Measurements from ENCODE around the gene VTA1. TPM values are rescaled to one million over a fixed set of nuclear protein-coding genes. Genes with fewer than 3 reads are reported as not detected.

VTA1 gene
- total and polyA plus RNA-seq, 2 of the 13 experiments (the other 11 are each of a cell fraction or from before 2014, with no cell fraction given) = 70.7 to 89.1 TPM

DNA sequence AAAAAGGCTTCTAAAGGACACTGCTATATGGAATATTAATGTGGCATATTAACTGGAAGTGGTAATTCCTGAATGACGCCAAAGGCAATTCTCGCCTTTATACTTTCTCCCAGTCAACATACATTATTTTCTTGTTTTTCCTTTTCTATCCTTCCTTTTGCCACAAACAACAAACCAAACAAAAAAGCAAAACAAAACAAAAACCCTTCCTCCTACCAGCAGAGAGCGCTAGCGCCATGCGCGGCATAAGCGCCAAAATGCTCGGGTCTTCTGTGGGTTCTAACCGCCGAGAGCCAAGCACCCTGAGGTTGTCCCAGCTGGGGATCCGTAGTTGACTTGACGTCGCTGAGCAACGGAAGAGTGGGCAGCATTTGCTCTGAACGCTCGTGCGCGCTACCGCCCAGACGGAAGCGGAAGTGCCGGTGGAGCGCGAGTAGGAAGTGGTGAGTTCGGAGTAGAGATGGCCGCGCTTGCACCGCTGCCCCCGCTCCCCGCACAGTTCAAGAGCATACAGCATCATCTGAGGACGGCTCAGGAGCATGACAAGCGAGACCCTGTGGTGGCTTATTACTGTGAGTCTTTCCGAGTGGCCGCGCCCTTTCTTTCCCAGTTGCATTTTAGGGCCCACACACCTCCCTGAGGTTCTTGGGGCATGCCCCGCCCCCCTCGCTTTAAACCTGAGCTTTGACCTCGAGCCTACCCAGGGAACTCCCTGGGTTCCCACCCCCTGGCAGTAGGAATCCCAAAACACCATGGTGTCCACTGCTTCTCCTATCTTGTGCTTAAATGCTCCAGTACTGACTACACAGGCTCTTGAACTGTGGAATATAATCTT, at the start of gene VTA1, which contains the start of gene NMBR (continued):
- peak; percentile 62 for TF ChIP-seq HCFC1 (IDR thresholded peaks at IDR 0.05; ENCODE audit: low read depth, low read length)
- peak; percentile 59 for TF ChIP-seq SP5 (CRISPR knock-in tag; IDR thresholded peaks at IDR 0.05; ENCODE audit: borderline replicate concordance, low read depth)
- TF ChIP-seq HMGXB3 (CRISPR knock-in tag; IDR thresholded peaks at IDR 0.05; ENCODE audit: borderline replicate concordance) = peak; percentile 93
- TF ChIP-seq PBX2 (CRISPR knock-in tag; IDR thresholded peaks at IDR 0.05) = no peak
- peak; percentile 98 for TF ChIP-seq ZNF614 (CRISPR knock-in tag; IDR thresholded peaks at IDR 0.05; ENCODE audit: borderline replicate concordance)
- peak; percentile 100 for TF ChIP-seq ZNF350 (CRISPR knock-in tag; IDR thresholded peaks at IDR 0.05; ENCODE audit: borderline replicate concordance, low read depth)
- peak; percentile 74; the same call in 1 of the 2 replicates for TF ChIP-seq MAF1 (CRISPR knock-in tag; IDR thresholded peaks at IDR 0.05; ENCODE audit: borderline replicate concordance)
- peak; percentile 98 for TF ChIP-seq DMAP1 (CRISPR knock-in tag; IDR thresholded peaks at IDR 0.05)
- peak; percentile 75 for TF ChIP-seq SOX5 (CRISPR knock-in tag; IDR thresholded peaks at IDR 0.05; ENCODE audit: borderline replicate concordance)
- peak; percentile 91; the same call in 1 of the 2 replicates for TF ChIP-seq BRF2 (CRISPR knock-in tag; IDR thresholded peaks at IDR 0.05)
- TF ChIP-seq ZNF431 (CRISPR knock-in tag; IDR thresholded peaks at IDR 0.05; ENCODE audit: borderline replicate concordance, low read depth) = peak; percentile 94; the same call in 1 of the 2 replicates
- TF ChIP-seq TBX3 (IDR thresholded peaks at IDR 0.05; ENCODE audit: borderline replicate concordance) = peak; percentile 68; the same call in 1 of the 2 replicates

All from HepG2 (cell line).